GM12865 (cell line): ENCODE data around the gene KANK3.
"Not testable (repeated sequence)": the region's sequence is repeated elsewhere in the genome, so short reads cannot be mapped to it uniquely, and the experiment has no call there.

Experiments
- DNase-seq: peaks from one replicate; pipeline ENCODE4 v3.0.0; 2010; ENCODE audit warnings: low read depth
- H3K4me3 ChIP-seq: 2 replicates; pipeline ENCODE4 v1.5.1; 2011; ENCODE audit warnings: mild to moderate bottlenecking, low read depth, low read length, control low read depth
- TF ChIP-seq, protein P1 (sequence below): IDR thresholded peaks from 2 replicates; pipeline ENCODE4 v1.5.1; 2011; ENCODE audit warnings: low read length, control low read depth, low read depth, inconsistent platforms; ENCODE audit not compliant: insufficient read depth; ENCODE audit errors: missing control alignments

Gene KANK3

DNA sequence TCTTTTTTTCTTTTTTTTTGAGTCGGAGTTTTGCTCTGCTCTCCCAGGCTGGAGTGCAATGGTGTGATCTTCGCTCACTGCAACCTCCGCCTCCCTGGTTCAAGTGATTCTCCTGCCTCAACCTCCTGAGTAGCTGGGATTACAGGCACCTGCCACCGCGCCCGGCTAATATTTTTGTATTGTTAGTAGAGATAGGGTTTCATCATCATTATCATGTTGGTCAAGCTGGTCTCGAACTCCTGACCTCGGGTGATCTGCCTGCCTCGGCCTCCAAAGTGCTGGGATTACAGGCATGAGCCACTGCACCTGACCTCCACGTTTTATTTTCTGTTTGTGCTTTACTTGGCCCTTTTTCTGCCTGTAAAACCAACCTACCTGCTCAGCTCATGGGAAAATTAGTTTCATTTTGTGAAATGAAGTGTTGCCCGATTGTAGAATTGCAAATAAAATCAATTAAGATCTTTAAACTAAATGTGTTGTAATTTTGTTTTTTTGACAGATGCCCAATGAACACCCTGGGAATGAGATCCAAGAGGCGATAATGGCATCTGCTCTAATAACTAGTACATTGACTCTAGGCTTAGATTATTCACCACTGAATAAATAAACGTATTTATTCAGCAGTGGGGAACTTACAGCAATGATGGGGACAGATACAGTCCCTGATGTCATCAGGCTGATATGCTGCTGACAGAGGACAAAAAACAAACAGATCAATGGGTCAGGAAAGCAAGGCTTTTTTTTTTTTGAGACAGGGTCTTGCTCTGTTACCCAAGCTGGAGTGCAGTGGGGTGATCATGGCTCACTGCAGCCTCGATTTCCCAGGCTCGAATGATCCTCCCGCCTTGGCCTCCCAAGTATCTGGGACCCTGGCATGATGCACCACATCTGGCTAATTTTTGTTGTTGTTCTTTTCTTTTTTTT, 44.9 kb upstream of the KANK3 start:
- TF ChIP-seq, protein P1, sequence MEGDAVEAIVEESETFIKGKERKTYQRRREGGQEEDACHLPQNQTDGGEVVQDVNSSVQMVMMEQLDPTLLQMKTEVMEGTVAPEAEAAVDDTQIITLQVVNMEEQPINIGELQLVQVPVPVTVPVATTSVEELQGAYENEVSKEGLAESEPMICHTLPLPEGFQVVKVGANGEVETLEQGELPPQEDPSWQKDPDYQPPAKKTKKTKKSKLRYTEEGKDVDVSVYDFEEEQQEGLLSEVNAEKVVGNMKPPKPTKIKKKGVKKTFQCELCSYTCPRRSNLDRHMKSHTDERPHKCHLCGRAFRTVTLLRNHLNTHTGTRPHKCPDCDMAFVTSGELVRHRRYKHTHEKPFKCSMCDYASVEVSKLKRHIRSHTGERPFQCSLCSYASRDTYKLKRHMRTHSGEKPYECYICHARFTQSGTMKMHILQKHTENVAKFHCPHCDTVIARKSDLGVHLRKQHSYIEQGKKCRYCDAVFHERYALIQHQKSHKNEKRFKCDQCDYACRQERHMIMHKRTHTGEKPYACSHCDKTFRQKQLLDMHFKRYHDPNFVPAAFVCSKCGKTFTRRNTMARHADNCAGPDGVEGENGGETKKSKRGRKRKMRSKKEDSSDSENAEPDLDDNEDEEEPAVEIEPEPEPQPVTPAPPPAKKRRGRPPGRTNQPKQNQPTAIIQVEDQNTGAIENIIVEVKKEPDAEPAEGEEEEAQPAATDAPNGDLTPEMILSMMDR = no peak
- DNase-seq = no peak
- no peak overlapping the region for H3K4me3 ChIP-seq

DNA sequence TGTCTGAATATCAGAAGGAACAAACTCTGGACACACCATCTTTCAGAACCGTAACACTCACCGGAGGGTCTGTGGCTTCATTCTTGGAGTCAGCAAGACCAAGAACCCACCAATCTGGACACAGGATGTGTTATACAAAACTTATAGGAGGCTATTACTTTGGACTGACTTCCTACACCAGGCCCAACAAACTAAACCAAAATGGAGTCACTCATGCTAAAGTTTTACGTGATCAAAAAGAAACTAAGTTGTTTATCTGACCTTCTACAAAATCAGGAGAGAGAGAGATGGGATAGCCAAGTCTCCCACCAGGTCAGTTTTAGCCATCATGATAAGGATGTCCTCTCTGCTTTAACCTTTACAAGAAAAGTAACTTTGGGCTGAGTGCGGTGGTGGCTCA, 43.9 kb upstream of the KANK3 start:
- DNase-seq = no peak
- TF ChIP-seq, protein P1 = no peak
- no peak overlapping the region for H3K4me3 ChIP-seq

DNA sequence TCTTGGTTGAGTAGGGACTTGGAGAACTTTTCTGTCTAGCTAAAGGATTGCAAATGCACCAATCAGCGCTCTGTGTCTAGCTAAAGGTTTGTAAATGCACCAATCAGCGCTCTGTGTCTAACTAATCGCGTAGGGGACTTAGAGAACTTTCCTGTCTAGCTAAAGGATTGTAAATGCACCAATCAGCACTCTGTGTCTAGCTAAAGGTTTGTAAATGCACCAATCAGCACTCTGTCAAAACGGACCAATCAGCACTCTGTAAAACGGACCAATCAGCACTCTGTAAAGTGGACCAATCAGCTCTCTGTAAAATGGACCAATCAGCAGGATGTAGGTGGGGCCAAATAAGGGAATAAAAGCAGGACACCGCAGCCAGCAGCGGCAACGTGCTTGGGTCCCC, 43.4 kb upstream of the KANK3 start:
- not testable (repeated sequence) for DNase-seq, H3K4me3 ChIP-seq

DNA sequence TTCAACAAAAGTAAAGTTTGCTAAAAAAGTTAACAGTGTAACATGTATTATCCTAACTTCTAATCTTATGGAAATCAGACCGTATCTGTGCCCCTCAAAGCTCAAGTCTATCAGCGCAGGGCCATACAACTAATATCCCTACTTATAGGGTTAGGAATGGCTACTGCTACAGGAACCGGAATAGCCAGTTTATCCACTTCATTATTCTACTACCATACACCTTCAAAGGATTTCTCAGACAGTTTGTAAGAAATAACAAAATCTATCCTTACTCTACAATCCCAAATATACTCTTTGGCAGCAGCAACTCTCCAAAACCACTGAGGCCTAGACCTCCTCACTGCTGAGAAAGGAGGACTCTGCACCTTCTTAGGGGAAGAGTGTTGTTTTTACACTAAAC, 42.5 kb upstream of the KANK3 start:
- H3K4me3 ChIP-seq, DNase-seq: not testable (repeated sequence)

DNA sequence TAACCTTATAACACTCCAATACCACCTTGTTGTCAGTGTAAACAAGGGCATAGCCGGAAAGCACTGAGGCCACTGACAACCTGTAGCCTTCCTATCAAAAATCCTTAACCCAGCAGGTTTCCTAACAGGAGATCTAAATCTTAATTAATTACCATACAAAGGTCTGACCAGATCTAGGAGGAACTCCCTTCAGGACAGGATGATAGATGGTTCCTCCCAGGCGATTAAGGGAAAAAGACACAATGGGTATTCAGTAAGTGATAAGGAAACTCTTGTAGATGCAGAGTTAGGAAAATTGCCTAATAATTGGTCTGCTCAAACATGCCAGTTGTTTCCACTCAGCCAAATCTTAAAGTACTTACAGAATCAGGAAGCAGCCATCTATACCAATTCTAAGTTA, 42.0 kb upstream of the KANK3 start:
- DNase-seq, H3K4me3 ChIP-seq: not testable (repeated sequence)

DNA sequence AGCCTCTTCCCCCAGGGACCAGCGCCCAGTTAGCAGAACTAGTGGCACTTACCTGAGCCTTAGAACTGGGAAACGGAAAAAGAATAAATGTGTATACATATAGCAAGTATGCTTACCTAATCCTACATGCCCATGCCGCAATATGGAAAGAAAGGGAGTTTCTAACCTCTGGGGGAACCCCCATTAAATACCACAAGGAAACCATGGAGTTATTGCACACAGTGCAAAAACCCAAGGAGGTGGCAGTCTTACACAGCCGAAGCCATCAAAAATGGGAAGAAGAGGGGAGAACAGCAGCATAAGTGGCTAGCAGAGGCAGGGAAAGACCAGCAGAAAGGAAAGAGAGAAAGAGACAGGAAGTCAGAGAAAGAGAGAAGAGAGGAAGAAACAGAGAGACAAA, 41.5 kb upstream of the KANK3 start:
- DNase-seq = not testable (repeated sequence)

DNA sequence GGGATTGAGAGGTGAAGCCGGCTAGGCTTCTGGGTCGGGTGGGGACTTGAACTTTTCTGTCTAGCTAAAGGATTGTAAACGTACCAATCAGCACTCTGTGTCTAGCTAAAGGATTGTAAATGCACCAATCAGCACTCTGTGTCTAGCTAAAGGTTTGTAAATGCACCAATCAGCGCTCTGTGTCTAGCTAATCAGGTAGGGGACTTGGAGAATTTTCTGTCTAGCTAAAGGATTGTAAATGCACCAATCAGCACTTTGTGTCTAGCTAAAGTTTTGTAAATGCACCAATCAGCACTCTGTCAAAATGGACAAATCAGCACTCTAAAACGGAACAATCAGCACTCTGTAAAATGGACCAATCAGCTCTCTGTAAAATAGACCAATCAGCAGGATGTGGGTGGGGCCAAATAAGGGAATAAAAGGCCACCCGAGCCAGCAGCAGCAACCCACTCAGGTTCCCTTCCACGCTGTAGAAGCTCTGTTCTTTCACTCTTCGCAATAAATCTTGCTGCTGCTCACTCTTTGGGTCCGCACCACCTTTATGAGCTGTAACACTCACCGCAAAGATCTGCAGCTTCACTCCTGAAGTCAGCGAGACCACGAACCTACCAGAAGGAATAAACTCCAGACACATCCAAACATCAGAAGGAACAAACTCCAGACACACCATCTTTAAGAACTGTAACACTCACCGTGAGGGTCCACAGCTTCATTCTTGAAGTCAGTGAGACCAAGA, 36.3 kb upstream of the KANK3 start:
- not testable (repeated sequence) for H3K4me3 ChIP-seq, DNase-seq

More for the DNA sequence above, 41.5 kb upstream of the KANK3 start:
- H3K4me3 ChIP-seq = not testable (repeated sequence)

DNA sequence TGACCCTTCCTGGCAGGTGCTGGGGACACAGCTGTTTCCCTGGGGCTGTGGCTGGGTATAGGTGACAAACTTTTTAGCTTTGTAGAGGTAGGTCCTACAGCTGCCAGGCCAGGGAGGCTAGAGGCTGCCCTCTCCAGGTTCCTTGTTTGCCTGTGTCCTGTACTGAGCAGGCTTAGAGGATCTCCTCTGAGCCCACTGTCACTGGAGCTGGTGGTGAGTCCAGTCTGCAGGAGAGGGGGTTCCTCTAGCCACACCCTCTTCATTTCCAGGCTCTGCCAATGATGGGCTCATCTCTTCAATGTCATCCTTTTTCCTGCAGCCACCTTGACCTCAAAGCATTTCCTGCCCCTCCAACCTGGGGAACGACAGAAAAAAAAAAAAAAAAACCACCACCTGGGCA, 34.5 kb upstream of the KANK3 start:
- no peak overlapping the region for H3K4me3 ChIP-seq
- no peak for DNase-seq
- TF ChIP-seq, protein P1 = no peak

DNA sequence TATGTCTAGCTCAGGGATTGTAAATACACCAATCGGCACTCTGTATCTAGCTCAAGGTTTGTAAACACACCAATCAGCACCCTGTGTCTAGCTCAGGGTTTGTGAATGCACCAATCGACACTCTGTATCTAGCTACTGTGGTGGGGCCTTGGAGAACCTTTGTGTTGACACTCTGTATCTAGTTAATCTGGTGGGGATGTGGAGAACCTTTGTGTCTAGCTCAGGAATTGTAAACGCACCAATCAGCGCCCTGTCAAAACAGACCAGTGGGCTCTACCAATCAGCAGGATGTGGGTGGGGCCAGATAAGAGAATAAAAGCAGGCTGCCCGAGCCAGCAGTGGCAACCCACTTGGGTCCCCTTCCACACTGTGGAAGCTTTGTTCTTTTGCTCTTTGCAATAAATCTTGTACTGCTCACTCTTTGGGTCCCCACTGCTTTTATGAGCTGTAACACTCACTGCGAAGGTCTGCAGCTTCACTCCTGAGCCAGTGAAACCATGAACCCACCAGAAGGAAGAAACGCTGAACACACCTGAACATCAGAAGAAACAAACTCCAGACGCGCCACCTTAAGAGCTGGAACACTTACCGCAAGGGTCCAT, 33.4 kb upstream of the KANK3 start:
- not testable (repeated sequence) for H3K4me3 ChIP-seq, DNase-seq

DNA sequence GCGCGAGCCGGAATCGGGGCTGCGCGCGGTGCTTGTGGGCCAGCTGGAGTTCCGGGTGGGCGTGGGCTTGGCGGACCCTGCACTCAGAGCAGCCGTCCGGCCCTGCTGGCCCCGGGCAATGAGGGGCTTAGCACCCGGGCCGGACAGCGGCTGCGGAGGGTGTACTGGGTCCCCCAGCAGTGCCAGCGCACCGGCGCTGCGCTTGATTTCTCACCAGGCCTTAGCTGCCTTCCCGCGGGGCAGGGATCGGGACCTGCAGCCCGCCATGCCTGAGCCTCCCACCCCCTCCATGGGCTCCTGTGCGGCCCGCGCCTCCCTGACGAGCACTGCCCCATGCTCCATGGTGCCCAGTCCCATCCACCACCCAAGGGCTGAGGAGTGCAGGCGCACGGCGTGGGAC, 32.7 kb upstream of the KANK3 start:
- not testable (repeated sequence) for H3K4me3 ChIP-seq, DNase-seq
